ENCODE measurements around the gene CERS4. TPM values are rescaled to one million over a fixed set of nuclear protein-coding genes. Genes with fewer than 3 reads are reported as not detected.

The CERS4 gene
- total and polyA plus RNA-seq, 2 donors (not counting 1 experiment from before 2014, with no cell fraction given) = 104 to 125 TPM

DNA sequence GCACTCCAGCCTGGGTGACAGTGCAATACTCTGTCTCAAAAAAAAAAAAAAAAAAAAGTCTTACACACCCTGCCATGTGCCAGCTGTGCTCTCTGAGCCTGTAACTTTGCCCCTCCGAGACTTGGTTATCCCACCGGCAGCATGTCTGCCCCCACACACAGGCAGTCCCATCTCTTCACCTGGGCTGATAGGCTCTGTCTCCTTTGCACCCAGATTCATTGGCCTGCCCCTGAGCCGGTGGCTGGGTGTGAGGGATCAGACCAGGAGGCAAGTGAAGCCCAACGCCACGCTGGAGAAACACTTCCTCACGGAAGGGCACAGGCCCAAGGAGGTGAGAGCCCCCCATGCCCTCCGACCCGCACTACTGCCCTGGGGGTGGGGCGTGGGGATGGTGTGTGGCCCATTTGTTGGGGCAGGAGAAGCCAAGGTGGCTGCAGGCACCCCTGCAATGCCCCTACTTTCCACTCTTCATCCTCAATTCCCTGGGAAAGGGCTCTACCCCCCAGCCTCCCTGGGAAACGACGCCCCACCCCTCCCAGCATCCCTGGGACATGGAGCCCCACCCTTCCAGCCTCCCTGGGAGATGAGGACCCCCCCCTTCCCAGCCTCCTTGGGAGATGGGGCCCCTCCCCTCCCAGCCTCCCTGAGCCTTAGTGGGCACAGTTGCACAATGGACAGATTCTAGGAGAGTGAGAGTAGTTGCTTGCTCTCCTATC is 45.3 kb downstream of the CERS4 start:
- ChIA-PET POLR2A (no interaction called here), CTCF (interaction anchor here (1.1 to 5.4 kb wide), 6 partner anchors 9 to 310 kb away, joined by 3 to 62 read pairs (median 5); partner anchors contain the start of gene TIMM44)

More for the DNA sequence above, 45.3 kb downstream of the CERS4 start:
- H3K27ac ChIP-seq (ENCODE audit: low read length in 2 of 2) = no peak overlapping the region
- ATAC-seq (ENCODE audit: low read depth) = no peak
- H3K27me3 ChIP-seq (replicated peaks in 1 of 4; ENCODE audit: control extremely low read depth in 1 of 4, control insufficient read depth in 3 of 4, insufficient read depth in 4 of 4, low read length in 3 of 4) = no peaks in the 10 kb centered on the region
- peaks cover 21% of the 10 kb centered on the region for H4K20me1 ChIP-seq (ENCODE audit: control insufficient read depth, insufficient read depth, low read length, poor library complexity, severe bottlenecking)
- no peak overlapping the region for H2AFZ ChIP-seq (ENCODE audit: insufficient read depth, low read depth, low read length, poor library complexity, severe bottlenecking)
- DNase-seq = no peak
- Mint-ChIP-seq H3K4me3 (no peak overlapping the region), H3K9me3 (ENCODE audit: insufficient read depth) (no peaks in the 10 kb centered on the region), H3K4me1 (peaks cover 3% of the 10 kb centered on the region), H3K27ac (no peak overlapping the region), H3K27me3 (no peaks in the 10 kb centered on the region)
- intact Hi-C loops (cut with micrococcal nuclease) = no loop called here
- no peak overlapping the region for H3K4me3 ChIP-seq (ENCODE audit: control extremely low read depth in 1 of 5, extremely low read depth in 1 of 5, insufficient read depth in 1 of 5, low read depth in 2 of 5, low read length in 4 of 5)
- H3K79me2 ChIP-seq (ENCODE audit: control insufficient read depth, insufficient read depth, low read length) = peaks cover 4% of the 10 kb centered on the region
- H3K4me1 ChIP-seq (ENCODE audit: control insufficient read depth in 2 of 2, insufficient read depth in 2 of 2, low read length in 2 of 2) = peaks cover 5 to 7% of the 10 kb centered on the region in 2 donors
- H3K9me3 ChIP-seq (ENCODE audit: control extremely low read depth in 1 of 3, control insufficient read depth in 2 of 3, insufficient read depth in 1 of 3, low read length in 2 of 3) = no peaks in the 10 kb centered on the region
- 100% methylated on average over 9 of the region's 11 CpGs for WGBS (ENCODE audit: insufficient coverage)
- TF ChIP-seq, protein P1, sequence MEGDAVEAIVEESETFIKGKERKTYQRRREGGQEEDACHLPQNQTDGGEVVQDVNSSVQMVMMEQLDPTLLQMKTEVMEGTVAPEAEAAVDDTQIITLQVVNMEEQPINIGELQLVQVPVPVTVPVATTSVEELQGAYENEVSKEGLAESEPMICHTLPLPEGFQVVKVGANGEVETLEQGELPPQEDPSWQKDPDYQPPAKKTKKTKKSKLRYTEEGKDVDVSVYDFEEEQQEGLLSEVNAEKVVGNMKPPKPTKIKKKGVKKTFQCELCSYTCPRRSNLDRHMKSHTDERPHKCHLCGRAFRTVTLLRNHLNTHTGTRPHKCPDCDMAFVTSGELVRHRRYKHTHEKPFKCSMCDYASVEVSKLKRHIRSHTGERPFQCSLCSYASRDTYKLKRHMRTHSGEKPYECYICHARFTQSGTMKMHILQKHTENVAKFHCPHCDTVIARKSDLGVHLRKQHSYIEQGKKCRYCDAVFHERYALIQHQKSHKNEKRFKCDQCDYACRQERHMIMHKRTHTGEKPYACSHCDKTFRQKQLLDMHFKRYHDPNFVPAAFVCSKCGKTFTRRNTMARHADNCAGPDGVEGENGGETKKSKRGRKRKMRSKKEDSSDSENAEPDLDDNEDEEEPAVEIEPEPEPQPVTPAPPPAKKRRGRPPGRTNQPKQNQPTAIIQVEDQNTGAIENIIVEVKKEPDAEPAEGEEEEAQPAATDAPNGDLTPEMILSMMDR (IDR thresholded peaks at IDR 0.05) = no peak
- TF ChIP-seq EZH2 (IDR thresholded peaks at IDR 0.05; ENCODE audit: borderline replicate concordance, insufficient read depth, low read depth, low read length, poor library complexity, severe bottlenecking) = no peak
- no peak overlapping the region for H3K9ac ChIP-seq (ENCODE audit: low read length)
- H3K36me3 ChIP-seq (replicated peaks in 1 of 2; ENCODE audit: control extremely low read depth in 1 of 2, control insufficient read depth in 1 of 2, extremely low read depth in 1 of 2, insufficient read depth in 2 of 2, low read length in 1 of 2) = peaks cover 3 to 53% of the 10 kb centered on the region in 2 experiments
- H3K4me2 ChIP-seq (replicated peaks; ENCODE audit: low read depth, low read length, poor library complexity, severe bottlenecking) = no peak overlapping the region
